Testis (tissue), 3 donors: ENCODE data around the gene SH3BP2. TPM values are rescaled to one million over a fixed set of nuclear protein-coding genes. Genes with fewer than 3 reads are reported as not detected.

Experiments
- DNase-seq: peaks from one replicate; pipeline ENCODE4 v3.0.0-alpha.2; 2019
- H3K27ac ChIP-seq, 2 donors: fragments of 200-600 bp; sonication (generic); one replicate each; pipeline ENCODE4 v1.5.1; 2019
- H3K27me3 ChIP-seq: fragments of 200-600 bp; sonication (generic); one replicate; pipeline ENCODE4 v1.5.1; 2019
- H3K36me3 ChIP-seq: fragments of 200-600 bp; sonication (generic); one replicate; pipeline ENCODE4 v1.5.1; 2017; ENCODE audit warnings: low read depth; ENCODE audit errors: missing control alignments
- H3K4me1 ChIP-seq: fragments of 200-600 bp; sonication (generic); one replicate; pipeline ENCODE4 v1.5.1; 2019
- H3K4me3 ChIP-seq, 2 donors: fragments of 200-600 bp; sonication (generic); one replicate each; pipeline ENCODE4 v1.5.1; 2017 to 2019
- H3K9me3 ChIP-seq: fragments of 200-600 bp; sonication (generic); one replicate; pipeline ENCODE4 v1.5.1; 2017
- POLR2A ChIP-seq: fragments of 450-650 bp; IDR thresholded peaks from one replicate; pipeline ENCODE4 v1.6.1; 2017; ENCODE audit warnings: antibody characterized with exemption, mild to moderate bottlenecking, moderate library complexity
- WGBS, 2 donors: methylation state at CpG; one replicate each; pipeline ENCODE4 v1.1.5; 2018; 5-methylcytosine and 5-hydroxymethylcytosine counted together
- intact Hi-C: fragments of 100-400 bp; cut with DNase I; formaldehyde crosslinking; loops from one replicate; pipeline ENCODE4 v1.15.1; 2023; ENCODE audit warnings: low total_unique reads
- polyA plus RNA-seq: library from polyadenylated mRNA; stranded (reverse); fragments of 350-450 nt; fragmentation: Illumina TruSeq; extraction: RNeasy Lipid Tissue Mini Kit (QIAGEN cat#74804); gene quantifications from one replicate; pipeline ENCODE4 v1.2.3, GENCODE V29; 2014; ENCODE audit warnings: low read depth, low replicate concordance; ENCODE audit not compliant: insufficient read depth
- total RNA-seq, 2 donors: library from RNA; depleted of rRNA; stranded (reverse); fragments of >200 nt; gene quantifications; one replicate each; pipeline ENCODE4 v1.2.3, GENCODE V29; 2016
- TF ChIP-seq, protein P1 (sequence below), 3 experiments: fragments of 450-650 bp in 2 of 3; fragments of 200-600 bp in 1 of 3; sonication (generic) in 1 of 3; IDR thresholded peaks; one replicate each; pipeline ENCODE4 v1.5.1; 2016 to 2019; ENCODE audit warnings: antibody characterized with exemption in 3 of 3, mild to moderate bottlenecking in 2 of 3, moderate library complexity in 1 of 3

Gene SH3BP2
- total and polyA plus RNA-seq, 3 donors from 2014 or later, result 26.6 to 47.3 (median 45.0) TPM

DNA sequence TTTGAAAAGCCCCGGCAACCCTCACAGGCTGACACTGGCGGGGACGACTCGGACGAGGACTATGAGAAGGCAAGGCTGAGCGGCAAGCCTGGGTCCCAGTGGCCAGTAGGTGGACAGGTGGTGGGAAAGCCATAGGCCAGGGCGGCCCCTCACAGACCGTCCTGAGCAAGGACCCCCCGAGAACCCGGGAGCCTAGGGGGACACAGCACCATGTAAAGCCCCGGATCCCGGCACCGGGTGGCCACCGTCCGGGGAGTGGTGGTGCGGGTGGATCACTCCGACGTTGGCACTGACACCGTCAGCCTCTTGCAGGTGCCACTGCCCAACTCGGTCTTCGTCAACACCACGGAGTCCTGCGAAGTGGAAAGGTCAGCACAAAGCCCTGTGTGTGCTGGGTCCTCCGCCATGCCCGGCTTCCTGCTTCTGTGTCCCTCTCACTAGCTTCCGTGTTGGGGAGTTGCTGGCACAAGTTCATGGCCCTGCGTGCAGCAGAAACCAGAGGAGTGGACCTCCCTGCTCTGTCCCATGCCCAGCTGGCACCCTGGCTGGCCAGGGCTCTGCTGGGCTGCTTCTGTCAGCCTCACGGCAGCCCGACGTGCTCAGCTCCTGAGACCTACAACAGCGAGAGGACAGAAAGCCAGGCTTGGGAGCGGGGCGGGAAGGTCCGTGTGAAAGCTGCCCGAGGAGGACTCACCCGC, 38.9 kb downstream of the SH3BP2 start:
- WGBS, 2 donors, result 94 to 95% methylated on average over 27 to 36 of the region's 36 CpGs
- no peaks in the 10 kb centered on the region for H3K4me1 ChIP-seq
- TF ChIP-seq POLR2A, result no peak
- TF ChIP-seq, protein P1, sequence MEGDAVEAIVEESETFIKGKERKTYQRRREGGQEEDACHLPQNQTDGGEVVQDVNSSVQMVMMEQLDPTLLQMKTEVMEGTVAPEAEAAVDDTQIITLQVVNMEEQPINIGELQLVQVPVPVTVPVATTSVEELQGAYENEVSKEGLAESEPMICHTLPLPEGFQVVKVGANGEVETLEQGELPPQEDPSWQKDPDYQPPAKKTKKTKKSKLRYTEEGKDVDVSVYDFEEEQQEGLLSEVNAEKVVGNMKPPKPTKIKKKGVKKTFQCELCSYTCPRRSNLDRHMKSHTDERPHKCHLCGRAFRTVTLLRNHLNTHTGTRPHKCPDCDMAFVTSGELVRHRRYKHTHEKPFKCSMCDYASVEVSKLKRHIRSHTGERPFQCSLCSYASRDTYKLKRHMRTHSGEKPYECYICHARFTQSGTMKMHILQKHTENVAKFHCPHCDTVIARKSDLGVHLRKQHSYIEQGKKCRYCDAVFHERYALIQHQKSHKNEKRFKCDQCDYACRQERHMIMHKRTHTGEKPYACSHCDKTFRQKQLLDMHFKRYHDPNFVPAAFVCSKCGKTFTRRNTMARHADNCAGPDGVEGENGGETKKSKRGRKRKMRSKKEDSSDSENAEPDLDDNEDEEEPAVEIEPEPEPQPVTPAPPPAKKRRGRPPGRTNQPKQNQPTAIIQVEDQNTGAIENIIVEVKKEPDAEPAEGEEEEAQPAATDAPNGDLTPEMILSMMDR (IDR thresholded peaks at IDR 0.05), result no peak
- DNase-seq, result no peak
- no peaks in the 10 kb centered on the region for H3K36me3 ChIP-seq
- H3K27me3 ChIP-seq, result no peaks in the 10 kb centered on the region
- H3K9me3 ChIP-seq, result no peaks in the 10 kb centered on the region
- intact Hi-C loops, result no loop called here
- H3K4me3 ChIP-seq, result no peak overlapping the region
- no peak overlapping the region for H3K27ac ChIP-seq

DNA sequence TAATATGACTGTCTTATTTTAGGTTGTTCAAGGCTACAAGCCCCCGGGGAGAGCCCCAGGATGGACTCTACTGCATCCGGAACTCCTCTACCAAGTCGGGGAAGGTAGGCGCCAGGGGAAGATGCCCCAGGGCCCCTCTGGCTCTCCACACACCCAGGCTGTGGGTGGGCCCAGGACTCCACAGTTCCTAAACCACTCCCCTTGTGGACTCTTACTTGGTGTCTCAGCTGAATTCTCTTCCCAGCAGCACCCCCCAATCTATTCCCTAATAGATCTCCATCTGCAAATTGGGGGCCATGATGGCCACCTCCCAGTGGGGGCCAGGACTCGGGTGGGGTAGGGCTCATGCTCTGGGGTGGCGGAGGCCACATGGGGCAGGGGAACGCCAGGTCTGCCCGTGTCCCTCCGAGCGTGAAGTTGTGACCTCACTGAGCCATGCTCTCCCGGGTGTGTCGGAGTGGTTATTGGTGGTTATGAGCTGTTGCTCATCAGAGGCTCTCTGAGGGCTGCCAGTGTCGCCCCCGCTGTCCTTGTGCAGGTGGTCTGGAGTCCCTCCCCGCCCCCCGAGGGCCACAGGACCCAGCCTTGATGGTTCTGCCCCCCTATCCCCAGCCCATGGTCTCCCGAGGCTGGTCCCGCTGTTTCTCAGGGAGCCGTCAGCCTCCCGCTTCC, 39.6 kb downstream of the SH3BP2 start:
- Histone ChIP-seq H3K4me1 (peaks cover 5% of the 10 kb centered on the region), H3K9me3 (no peaks in the 10 kb centered on the region), H3K36me3 (no peaks in the 10 kb centered on the region), H3K27me3 (no peaks in the 10 kb centered on the region), H3K27ac (no peak overlapping the region), H3K4me3 (no peak overlapping the region)
- 88 to 95% methylated on average over 9 to 19 of the region's 20 CpGs for WGBS, 2 donors
- intact Hi-C loops, result no loop called here
- no peak for DNase-seq
- TF ChIP-seq POLR2A, result no peak
- TF ChIP-seq, protein P1 (IDR thresholded peaks at IDR 0.05), result no peak

DNA sequence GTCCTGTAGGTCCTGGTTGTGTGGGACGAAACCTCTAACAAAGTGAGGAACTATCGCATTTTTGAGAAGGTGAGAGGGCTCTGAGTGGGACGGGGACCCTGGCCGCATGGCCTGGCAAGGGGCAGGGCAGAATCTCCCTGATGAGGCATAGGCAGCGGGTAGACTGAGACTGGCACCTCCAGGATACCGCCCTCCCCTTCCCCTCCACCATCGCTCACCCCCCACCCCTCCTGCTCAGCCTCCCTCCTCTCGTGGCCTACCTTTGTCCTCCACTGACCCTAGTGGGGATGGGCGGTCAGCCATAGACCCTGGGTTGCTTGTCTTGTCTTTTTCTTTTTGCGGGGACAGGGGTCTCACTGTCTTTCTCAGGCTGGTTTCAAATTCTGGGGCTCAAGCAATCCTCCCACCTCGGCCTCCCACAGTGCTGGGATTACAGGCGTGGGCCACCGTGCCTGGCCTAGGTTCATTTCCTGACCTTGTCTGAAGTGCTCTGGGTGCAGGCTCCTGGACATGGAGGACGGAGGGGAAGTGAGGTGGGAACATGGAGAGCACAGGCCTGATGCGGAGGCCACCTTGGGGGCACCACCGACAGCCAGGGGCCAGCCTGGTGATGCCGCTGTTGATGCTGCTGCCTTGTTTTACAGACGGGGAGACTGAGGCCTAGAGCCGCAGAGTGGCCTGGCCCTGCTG, 40.2 kb downstream of the SH3BP2 start:
- Histone ChIP-seq H3K4me1 (peaks cover 10% of the 10 kb centered on the region), H3K27me3 (no peaks in the 10 kb centered on the region), H3K36me3 (no peaks in the 10 kb centered on the region), H3K9me3 (no peaks in the 10 kb centered on the region), H3K27ac (no peak overlapping the region), H3K4me3 (no peak overlapping the region)
- intact Hi-C loops, result no loop called here
- DNase-seq, result no peak
- 93 to 94% methylated on average over 13 to 19 of the region's 19 CpGs for WGBS, 2 donors
- TF ChIP-seq, protein P1 (IDR thresholded peaks at IDR 0.05), result no peak
- no peak for TF ChIP-seq POLR2A

DNA sequence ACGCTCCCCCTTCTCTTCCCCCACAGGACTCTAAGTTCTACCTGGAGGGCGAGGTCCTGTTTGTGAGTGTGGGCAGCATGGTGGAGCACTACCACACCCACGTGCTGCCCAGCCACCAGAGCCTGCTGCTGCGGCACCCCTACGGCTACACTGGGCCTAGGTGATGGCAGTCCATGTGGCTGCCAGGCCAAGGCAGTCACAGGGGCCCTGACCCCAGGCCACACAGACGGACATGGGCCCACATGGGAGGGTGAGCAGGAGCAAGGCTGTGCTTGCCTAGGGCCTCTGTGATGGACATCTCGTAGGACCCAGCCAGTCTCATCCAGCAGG, 40.8 kb downstream of the SH3BP2 start:
- Histone ChIP-seq H3K4me1 (peaks cover 10% of the 10 kb centered on the region), H3K27me3 (no peaks in the 10 kb centered on the region), H3K36me3 (no peaks in the 10 kb centered on the region), H3K27ac (no peak overlapping the region), H3K9me3 (no peaks in the 10 kb centered on the region), H3K4me3 (no peak overlapping the region)
- WGBS, 2 donors, result 86 to 89% methylated on average over 2 to 7 of the region's 7 CpGs
- no peak for DNase-seq
- TF ChIP-seq, protein P1 (IDR thresholded peaks at IDR 0.05), result no peak
- no peak for TF ChIP-seq POLR2A
- intact Hi-C loops, result no loop called here
